Ecto neural progenitor cell (in vitro differentiated cells): Measurements from ENCODE around the gene EHMT1.
"Not testable (repeated sequence)": the region's sequence is repeated elsewhere in the genome, so short reads cannot be mapped to it uniquely, and the experiment has no call there.

Experiments used
- DNase-seq: peaks from one replicate; pipeline ENCODE4 v3.0.0-alpha.2; 2018; ENCODE audit warnings: low spot score

Gene EHMT1

GRCh38 chr9:137590469-137591383, 28.1 kb upstream of the EHMT1 start, which contains the start of gene ZMYND19:
ZMYND19 (minus strand) TSS chr9:137590512; CDS start chr9:137590263, 249 bp downstream.
- DNase-seq, result peak; percentile 94

GRCh38 chr9:137592767-137593166, 26.0 kb upstream of the EHMT1 start:
- no peak for DNase-seq

DNA sequence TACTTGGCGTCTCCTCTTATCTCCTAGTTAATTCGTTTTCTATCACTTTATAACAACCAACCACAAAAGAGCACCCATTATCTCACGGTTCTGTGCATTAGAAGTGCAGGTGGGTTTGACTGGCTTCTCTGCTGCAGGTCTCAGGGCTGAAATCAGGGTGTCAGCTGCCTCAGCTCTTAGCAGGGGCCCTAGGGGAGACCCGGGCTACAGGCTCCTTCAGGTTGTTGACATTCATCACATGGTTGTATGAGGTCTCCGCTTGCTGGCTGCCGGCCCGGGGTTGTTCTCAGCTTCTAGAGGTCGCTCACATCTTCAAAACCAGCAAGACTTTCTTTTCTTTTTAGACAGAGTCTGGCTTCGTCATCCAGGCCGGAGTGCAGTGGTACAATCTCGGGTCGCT, 25.6 kb upstream of the EHMT1 start:
- no peak for DNase-seq

DNA sequence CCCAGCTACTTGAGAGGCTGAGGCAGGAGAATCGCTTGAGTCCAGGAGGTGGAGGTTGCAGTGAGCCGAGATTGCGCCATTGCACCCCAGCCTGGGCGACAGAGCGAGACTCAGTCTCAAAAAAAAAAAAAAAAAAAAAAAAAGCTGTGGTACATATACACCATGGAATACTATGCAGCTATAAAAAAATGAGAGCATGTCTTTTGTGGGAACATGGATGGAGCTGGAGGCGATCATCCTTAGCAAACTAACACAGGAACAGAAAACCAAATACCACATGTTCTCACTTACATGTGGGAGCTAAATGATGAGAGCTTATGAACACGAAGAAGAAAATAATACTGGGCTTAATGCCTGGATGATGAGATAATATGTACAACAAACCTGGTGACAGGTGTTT, 22.2 kb upstream of the EHMT1 start:
- DNase-seq, result not testable (repeated sequence)

- DNase-seq, result no peak
These were observed 19.9 kb upstream of the EHMT1 start for GRCh38 chr9:137598943-137599342.

- no peak for DNase-seq
These were observed 16.1 kb upstream of the EHMT1 start for GRCh38 chr9:137602661-137603060.

DNA sequence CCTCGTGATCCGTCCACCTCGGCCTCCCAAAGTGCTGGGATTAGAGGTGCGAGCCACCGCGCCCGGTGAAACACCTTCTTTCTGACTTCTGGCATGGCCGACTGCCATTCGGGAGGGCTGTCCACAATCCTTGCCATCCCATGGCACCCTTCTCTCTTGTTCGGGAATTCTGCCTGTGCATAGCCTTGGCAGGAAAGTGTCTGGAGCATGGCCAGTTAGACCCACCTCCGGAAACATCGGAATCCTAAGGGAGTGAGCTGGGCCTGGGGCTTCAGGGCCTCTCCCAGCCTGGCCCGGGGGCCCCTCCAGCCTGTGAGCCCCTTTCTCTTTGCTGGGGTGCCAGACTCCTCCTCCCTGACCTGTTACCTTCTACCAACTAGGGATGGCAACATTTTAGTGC, 14.9 kb upstream of the EHMT1 start:
- DNase-seq, result no peak

- DNase-seq, result no peak
These were observed 14.3 kb upstream of the EHMT1 start for GRCh38 chr9:137604345-137605086.

GRCh38 chr9:137605121-137606004, 13.4 kb upstream of the EHMT1 start, which contains the start of gene ARRDC1:
ARRDC1 (plus strand) TSS chr9:137605686; CDS start chr9:137605718, 32 bp downstream.
- DNase-seq, result peak; percentile 97

DNA sequence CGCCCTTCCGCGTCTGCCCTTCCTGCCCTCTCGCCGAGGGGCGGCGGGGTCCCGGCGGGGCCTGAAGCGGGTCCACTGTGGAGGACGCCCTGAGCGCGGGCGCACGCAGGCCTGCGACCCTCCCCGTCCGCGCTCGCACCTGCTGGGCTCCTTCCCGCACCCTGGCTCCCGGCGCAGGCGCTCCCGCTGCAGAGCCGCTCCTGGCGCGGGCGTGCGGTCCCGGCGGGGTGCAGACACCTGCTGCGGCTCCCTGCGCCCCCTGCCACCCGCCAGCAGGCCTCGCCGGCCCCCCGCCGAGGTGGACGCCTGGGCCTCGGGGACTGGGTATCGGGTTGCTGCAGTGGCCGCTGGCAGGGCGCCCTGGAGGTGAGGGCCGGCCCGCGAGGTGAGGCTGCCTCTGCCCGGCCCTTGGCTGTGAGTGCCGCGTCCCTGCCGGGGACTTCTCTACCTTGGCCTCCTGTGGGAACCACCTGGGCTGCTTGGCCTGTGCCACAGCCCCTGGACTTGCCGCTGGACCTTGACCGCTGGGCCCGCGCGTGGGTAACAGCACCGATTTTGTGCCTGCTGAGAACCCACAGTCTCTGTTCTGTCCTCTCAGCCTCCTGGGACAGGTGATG, 12.7 kb upstream of the EHMT1 start:
- DNase-seq, result peak; percentile 65

DNA sequence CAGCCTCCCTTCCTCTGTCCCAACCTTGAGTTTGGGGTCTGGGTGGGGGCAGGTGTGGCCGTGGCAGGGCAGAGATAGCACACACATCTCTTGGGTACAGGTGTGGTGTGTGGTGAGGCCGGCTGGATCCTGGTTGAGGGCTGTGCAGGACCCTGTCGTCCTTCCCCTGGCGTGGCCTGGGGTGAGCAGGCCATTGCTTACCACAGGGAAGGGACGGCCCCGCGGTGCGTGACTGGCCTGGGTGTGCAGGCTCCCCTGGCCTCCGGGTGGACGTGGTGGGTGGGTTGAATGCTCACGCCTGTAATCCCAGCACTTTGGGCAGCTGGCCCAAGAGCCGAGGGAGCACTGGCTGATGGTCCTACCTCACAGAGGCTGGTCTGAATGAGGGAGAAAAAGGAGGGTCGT, 12.1 kb upstream of the EHMT1 start:
- DNase-seq, result no peak

GRCh38 chr9:137607141-137607857, 11.5 kb upstream of the EHMT1 start:
- DNase-seq, result no peak

DNA sequence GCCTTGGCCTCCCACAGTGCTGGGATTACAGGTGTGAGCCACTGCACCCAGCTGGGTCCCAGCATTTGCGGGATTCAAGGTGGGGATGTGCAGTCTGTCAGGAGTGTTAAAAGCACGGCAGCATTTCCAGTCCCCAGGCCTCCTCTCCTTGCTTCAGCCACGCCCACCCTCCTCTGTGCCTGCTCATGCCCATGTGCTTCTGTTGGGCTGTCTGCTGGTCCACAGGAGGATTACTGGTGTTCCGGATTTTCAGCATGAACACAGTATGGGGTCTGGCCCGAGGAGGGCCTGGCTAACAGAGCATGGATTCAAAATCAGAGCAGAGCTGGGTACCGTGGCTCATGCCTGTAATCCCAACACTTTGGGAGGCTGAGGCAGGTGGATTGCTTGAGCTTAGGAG, 7.9 kb upstream of the EHMT1 start:
- no peak for DNase-seq

DNA sequence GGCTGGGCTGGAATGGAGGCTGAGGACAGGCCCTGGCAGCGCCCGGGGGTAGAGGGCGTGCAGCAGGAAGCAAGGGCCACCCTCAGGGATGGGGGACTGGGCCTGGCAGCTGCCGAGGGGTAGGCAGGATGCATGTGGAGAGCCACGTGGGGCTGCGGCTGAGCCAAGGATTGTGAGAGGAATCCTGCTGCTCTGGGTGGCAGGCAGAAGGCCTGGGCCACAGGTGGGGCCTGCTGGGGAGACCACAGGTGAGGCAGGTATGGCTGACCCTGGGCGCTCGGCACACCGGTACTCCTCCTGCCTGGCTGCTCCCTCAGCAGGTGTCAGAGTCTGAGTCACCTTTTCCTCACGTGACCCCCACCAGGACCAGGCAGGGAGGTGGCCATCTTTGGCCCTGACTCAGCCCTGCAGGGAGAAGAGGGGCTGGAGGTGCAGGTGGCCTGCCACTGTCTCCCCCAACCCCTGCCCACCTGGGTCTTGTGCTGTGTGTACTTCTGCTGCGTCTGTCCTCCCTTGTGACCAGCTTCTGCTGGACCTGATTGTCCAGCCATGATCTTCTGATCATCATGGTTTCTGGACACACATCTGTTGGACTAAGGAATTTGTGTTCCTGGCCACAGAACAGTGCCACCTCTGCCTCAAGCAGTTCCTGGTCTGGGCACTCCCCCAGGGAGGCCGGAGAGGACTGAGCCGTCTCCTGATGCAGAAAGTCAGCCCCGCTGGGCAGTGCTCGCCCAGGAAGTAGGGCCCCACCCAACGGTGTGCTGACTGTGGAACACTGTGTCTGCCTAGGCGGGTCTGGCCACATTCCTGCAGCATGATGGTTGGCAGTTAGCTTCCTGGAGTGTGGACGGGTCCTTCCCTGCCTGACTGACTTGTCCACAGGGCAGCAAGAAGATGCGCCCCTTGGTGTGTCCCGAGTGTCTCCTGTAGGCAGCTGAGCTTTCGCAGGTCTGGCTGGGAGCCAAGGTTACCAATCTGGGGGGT, 6.9 kb upstream of the EHMT1 start:
- DNase-seq, result no peak

GRCh38 chr9:137612741-137613142, 6.1 kb upstream of the EHMT1 start:
- no peak for DNase-seq

DNA sequence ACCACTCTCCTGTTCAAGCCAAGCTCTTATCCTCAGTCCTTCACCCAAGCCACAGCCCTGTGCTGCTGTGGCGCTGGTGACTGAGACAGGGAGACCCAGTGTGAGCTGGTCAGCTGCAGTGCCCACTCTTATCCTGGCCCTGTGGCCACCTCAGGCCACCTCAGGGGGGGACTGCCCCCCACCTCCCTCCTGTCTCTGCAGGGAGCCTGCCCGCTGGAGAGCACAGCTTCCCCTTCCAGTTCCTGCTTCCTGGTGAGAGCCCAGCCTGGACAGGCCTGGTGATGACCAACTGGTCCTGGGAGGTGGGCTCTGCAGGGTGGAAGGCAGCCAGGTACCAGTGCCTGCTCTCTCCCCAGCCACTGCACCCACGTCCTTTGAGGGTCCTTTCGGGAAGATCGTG, 5.5 kb upstream of the EHMT1 start:
- DNase-seq, result no peak

DNA sequence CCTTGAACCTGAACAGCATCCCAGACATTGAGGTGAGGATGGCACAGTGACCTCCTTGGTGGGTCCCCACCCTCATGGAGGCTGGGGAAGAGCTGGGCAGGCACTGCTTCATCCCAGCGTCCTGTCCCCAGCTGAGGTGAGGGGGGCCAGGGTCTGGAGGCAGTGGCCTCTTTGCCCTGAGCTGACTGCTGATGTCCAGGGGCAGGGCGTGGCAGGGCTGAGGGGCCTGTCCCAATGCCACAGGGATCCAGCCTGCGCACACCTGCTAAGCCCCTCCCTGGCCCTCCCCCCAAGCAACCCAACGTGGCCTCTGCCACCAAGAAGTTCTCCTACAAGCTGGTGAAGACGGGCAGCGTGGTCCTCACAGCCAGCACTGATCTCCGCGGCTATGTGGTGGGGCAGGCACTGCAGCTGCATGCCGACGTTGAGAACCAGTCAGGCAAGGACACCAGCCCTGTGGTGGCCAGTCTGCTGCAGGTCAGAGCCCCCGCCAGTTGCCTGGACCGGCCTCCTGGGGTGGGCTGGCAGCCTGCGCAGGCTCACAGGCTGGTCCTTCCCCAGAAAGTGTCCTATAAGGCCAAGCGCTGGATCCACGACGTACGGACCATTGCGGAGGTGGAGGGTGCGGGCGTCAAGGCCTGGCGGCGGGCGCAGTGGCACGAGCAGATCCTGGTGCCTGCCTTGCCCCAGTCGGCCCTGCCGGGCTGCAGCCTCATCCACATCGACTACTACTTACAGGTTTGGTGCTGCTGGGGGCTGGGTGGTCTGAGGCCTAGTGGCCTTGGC, 4.9 kb upstream of the EHMT1 start:
- no peak for DNase-seq

GRCh38 chr9:137614631-137615386, 4.0 kb upstream of the EHMT1 start:
- no peak for DNase-seq
